ENCODE measurements around the gene CEP43.

CEP43 gene

GRCh38 chr6:166987448-166987847 is 11.7 kb upstream of the CEP43 start:
- DNase-seq (no peak), ATAC-seq (ENCODE audit: insufficient read depth, low read depth) (no peak)
- H3K79me2 ChIP-seq (ENCODE audit: insufficient read depth, low read length) = peaks cover 86% of the 10 kb centered on the region
- peaks cover 37% of the 10 kb centered on the region for H3K36me3 ChIP-seq (ENCODE audit: insufficient read depth, low read length)
- H2AFZ ChIP-seq (ENCODE audit: low read depth, low read length) = no peak overlapping the region
- no peak overlapping the region for H3K4me3 ChIP-seq (ENCODE audit: low read depth in 1 of 2, low read length in 2 of 2)
- no peaks in the 10 kb centered on the region for H3K9me3 ChIP-seq (ENCODE audit: insufficient read depth, low read length, severe bottlenecking)
- no peak overlapping the region for H3K27ac ChIP-seq (ENCODE audit: low read length)
- no peaks in the 10 kb centered on the region for H3K27me3 ChIP-seq (ENCODE audit: insufficient read depth, low read length, poor library complexity)
- no peaks in the 10 kb centered on the region for H3K4me1 ChIP-seq (ENCODE audit: insufficient read depth, low read length)
- peaks cover 43% of the 10 kb centered on the region; the same call in 1 of the 2 replicates for H4K20me1 ChIP-seq (ENCODE audit: insufficient read depth, low read length)
- H3K9ac ChIP-seq (ENCODE audit: low read depth, low read length) = no peak overlapping the region
- H3K4me2 ChIP-seq (ENCODE audit: insufficient read depth, low read length) = no peak overlapping the region
- TF ChIP-seq, protein P1, sequence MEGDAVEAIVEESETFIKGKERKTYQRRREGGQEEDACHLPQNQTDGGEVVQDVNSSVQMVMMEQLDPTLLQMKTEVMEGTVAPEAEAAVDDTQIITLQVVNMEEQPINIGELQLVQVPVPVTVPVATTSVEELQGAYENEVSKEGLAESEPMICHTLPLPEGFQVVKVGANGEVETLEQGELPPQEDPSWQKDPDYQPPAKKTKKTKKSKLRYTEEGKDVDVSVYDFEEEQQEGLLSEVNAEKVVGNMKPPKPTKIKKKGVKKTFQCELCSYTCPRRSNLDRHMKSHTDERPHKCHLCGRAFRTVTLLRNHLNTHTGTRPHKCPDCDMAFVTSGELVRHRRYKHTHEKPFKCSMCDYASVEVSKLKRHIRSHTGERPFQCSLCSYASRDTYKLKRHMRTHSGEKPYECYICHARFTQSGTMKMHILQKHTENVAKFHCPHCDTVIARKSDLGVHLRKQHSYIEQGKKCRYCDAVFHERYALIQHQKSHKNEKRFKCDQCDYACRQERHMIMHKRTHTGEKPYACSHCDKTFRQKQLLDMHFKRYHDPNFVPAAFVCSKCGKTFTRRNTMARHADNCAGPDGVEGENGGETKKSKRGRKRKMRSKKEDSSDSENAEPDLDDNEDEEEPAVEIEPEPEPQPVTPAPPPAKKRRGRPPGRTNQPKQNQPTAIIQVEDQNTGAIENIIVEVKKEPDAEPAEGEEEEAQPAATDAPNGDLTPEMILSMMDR (IDR thresholded peaks at IDR 0.05; ENCODE audit: borderline replicate concordance, extremely low read depth, low read length, poor library complexity, severe bottlenecking) = no peak
- TF ChIP-seq EZH2 (IDR thresholded peaks at IDR 0.05; ENCODE audit: borderline replicate concordance, low read depth, low read length, severe bottlenecking) = no peak

- H3K4me2 ChIP-seq (ENCODE audit: insufficient read depth, low read length) = no peak overlapping the region
- ATAC-seq (ENCODE audit: insufficient read depth, low read depth) (no peak), DNase-seq (no peak)
- no peak overlapping the region for H2AFZ ChIP-seq (ENCODE audit: low read depth, low read length)
- peaks cover 38% of the 10 kb centered on the region for H3K36me3 ChIP-seq (ENCODE audit: insufficient read depth, low read length)
- no peak overlapping the region for H3K4me3 ChIP-seq (ENCODE audit: low read depth in 1 of 2, low read length in 2 of 2)
- TF ChIP-seq EZH2 (IDR thresholded peaks at IDR 0.05; ENCODE audit: borderline replicate concordance, low read depth, low read length, severe bottlenecking) = no peak
- TF ChIP-seq, protein P1 (IDR thresholded peaks at IDR 0.05; ENCODE audit: borderline replicate concordance, extremely low read depth, low read length, poor library complexity, severe bottlenecking) = no peak
- H3K9me3 ChIP-seq (ENCODE audit: insufficient read depth, low read length, severe bottlenecking) = no peaks in the 10 kb centered on the region
- H4K20me1 ChIP-seq (ENCODE audit: insufficient read depth, low read length) = peaks cover 47% of the 10 kb centered on the region; the same call in 1 of the 2 replicates
- peaks cover 88% of the 10 kb centered on the region for H3K79me2 ChIP-seq (ENCODE audit: insufficient read depth, low read length)
- H3K27ac ChIP-seq (ENCODE audit: low read length) = no peak overlapping the region
- H3K9ac ChIP-seq (ENCODE audit: low read depth, low read length) = no peak overlapping the region
- H3K4me1 ChIP-seq (ENCODE audit: insufficient read depth, low read length) = no peaks in the 10 kb centered on the region
- H3K27me3 ChIP-seq (ENCODE audit: insufficient read depth, low read length, poor library complexity) = no peaks in the 10 kb centered on the region
Observed at GRCh38 chr6:166987930-166988329, 11.3 kb upstream of the CEP43 start.

DNA sequence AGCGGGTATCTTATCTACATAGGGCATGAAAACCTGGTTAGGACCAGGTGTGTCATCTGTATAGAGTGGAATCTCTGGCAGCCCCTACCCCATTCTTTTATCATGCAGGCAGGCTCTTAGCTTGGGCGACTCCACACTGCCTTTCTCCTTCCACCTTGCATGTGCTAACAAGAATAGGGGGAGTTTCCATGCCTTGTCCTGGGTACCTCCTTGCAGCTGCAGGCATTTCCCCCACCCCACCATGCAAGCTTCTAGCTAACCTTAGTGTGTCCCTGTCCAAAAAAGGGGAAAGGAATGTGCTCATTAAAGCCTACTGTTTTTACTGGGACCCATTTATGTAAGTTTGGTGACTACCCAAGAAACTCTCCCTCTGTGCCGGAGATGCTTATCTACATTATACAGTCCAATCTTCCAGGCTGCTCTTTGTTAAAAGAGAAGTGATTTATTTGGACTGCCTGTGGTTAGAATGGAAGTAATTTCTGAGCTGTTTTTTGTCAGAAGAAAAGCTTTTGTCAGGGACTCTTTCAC is 10.5 kb upstream of the CEP43 start:
- H3K27me3 ChIP-seq (ENCODE audit: insufficient read depth, low read length, poor library complexity) = no peaks in the 10 kb centered on the region
- TF ChIP-seq, protein P1 (IDR thresholded peaks at IDR 0.05; ENCODE audit: borderline replicate concordance, extremely low read depth, low read length, poor library complexity, severe bottlenecking) = no peak
- no peak for TF ChIP-seq EZH2 (IDR thresholded peaks at IDR 0.05; ENCODE audit: borderline replicate concordance, low read depth, low read length, severe bottlenecking)
- no peaks in the 10 kb centered on the region for H3K9me3 ChIP-seq (ENCODE audit: insufficient read depth, low read length, severe bottlenecking)
- peaks cover 43% of the 10 kb centered on the region for H3K36me3 ChIP-seq (ENCODE audit: insufficient read depth, low read length)
- H2AFZ ChIP-seq (ENCODE audit: low read depth, low read length) = no peak overlapping the region
- no peak overlapping the region for H3K4me2 ChIP-seq (ENCODE audit: insufficient read depth, low read length)
- no peaks in the 10 kb centered on the region for H3K4me1 ChIP-seq (ENCODE audit: insufficient read depth, low read length)
- no peak for DNase-seq
- H4K20me1 ChIP-seq (ENCODE audit: insufficient read depth, low read length) = peaks cover 50% of the 10 kb centered on the region; the same call in 1 of the 2 replicates
- no peak for ATAC-seq (ENCODE audit: insufficient read depth, low read depth)
- no peak overlapping the region for H3K27ac ChIP-seq (ENCODE audit: low read length)
- no peak overlapping the region for H3K9ac ChIP-seq (ENCODE audit: low read depth, low read length)
- peaks cover 92% of the 10 kb centered on the region for H3K79me2 ChIP-seq (ENCODE audit: insufficient read depth, low read length)
- H3K4me3 ChIP-seq (ENCODE audit: low read depth in 1 of 2, low read length in 2 of 2) = no peak overlapping the region

Data from DND-41 (cell line).